Fibroblast of skin of right quadriceps (primary cell): ENCODE data around the gene PTH2.
A peak's percentile ranks its signal among the peaks of the same experiment; 100 is the strongest.
"Not testable (repeated sequence)": the region's sequence is repeated elsewhere in the genome, so short reads cannot be mapped to it uniquely, and the experiment has no call there.

Experiments used
- DNase-seq: peaks from one replicate; pipeline ENCODE4 v3.0.0-alpha.2; 2013

The PTH2 gene, protein sequence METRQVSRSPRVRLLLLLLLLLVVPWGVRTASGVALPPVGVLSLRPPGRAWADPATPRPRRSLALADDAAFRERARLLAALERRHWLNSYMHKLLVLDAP

DNA sequence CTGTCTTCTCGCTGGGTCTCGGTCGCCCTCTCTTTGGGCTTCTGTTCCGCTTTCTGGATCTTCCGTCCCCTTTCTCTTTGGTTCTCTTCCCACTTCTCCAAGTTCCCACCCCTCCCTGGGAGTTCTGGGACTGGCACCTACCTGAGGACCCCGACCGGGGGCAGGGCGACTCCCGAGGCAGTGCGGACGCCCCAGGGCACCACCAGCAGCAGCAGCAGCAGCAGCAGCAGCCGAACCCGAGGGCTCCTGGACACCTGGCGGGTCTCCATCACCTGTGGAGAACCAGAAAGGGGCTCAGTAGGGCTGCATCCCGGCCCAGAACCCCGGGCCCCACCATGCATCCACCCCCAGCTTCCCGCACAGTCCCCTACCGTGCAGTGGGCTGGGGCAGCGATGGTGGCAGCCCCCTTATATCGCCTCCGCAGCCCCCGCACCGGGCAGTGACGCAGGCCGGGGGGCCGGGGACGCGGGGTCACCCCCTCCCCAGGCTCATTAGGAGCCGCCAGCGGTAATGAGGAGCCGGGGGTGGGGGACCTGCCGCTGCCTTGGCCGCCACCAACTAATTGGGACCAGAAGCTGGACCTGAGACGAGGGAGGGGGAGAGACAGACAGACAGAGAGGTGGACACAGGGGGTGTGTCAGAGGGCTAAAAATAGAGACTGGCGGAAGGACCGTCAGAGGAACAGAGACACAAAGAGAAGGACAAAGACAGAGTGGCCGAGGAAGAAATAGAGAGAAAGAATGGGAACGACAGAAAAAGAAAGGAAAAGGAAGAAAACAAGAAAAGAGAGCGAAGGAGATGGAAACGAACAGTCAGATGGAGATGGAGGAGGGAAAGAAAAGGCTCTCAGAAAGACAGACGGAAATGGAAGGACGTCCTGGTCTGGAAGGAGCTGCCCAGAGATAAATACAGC lies at the start of gene PTH2:
TSS of gene PTH2 (minus strand) at position 371 of the 914 bp plus-strand sequence. CDS start at position 269, 102 bp downstream.
- no peak for DNase-seq

- no peak for DNase-seq
These were observed 49.7 kb upstream of the PTH2 start for GRCh38 chr19:49472936-49473335.

DNA sequence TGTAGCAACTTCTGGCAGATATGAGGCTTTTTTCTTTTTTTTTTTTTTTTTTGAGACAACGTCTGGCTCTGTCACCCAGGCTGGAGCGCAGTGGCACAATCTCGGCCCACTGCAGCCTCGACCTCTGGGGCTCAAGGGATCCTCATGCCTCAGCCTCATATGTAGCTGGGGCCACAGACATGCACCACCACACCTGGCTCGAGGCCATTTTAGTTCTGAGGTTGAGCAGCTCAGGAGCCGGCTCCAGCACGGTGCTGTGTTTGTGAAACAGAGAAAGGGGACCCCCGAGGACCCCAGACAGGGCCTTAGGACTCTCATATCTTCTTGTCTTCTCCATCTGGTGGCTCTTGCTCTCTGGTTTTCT lies 47.4 kb upstream of the PTH2 start:
- no peak for DNase-seq

- DNase-seq = no peak
These were observed 46.8 kb upstream of the PTH2 start for GRCh38 chr19:49469828-49470614.

- DNase-seq = peak; percentile 55
These were observed 45.7 kb upstream of the PTH2 start for GRCh38 chr19:49468746-49469447.

GRCh38 chr19:49468199-49468598 lies 45.0 kb upstream of the PTH2 start:
- DNase-seq = no peak

DNA sequence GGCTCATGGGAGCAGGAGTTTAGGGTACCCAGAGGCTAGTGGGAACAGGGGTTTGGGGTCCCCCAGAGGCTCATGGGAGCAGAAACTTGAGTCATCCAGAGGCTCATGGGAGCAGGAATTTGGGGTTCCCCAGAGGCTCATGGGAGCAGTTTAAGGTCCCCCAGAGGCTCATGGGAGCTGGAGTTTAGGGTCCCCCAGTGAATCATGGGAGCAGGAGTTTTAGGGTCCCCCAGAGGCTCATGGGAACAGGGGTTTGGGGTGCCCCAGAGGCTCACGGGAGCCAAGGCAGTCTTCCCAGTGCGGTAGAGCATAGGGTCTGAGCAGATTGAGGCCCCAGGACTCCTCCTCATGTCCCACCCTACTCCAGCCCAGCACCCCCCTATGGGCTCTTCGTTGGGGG lies 42.1 kb upstream of the PTH2 start:
- DNase-seq = no peak

GRCh38 chr19:49463960-49464740 lies 40.9 kb upstream of the PTH2 start:
- DNase-seq = no peak

DNA sequence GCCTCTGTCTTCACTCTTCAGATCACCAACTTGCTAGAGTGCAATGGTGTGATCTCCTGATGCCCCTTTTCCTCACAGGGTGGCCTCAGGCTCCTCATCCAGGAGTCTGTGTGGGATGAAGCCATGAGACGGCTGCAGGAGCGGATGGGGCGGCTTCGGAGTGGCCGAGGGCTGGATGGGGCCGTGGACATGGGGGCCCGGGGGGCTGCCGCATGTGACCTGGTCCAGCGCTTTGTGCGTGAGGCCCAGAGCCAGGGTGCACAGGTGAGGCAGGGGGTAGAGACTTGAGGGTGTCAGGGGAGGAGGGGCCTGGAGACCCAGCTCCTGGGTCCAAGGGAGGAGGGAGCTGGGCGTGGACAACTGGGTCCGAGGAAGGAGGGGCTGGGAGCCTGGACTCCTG lies 39.3 kb upstream of the PTH2 start:
- DNase-seq = no peak

GRCh38 chr19:49461656-49462055 lies 38.4 kb upstream of the PTH2 start:
- DNase-seq = no peak

DNA sequence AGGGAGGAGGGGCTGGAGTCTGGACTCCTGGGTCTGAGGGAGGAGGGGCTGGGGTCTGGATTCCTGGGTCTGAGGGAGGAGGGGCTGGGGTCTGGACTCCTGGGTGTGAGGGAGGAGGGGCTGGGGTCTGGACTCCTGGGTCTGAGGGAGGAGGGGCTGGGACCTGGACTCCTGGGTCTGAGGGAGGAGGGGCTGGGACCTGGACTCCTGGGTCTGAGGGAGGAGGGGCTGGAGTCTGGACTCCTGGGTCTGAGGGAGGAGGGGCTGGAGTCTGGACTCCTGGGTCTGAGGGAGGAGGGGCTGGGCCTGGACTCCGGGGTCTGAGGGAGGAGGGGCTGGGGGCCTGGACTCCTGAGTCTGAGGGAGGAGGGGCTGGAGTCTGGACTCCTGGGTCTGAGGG lies 37.9 kb upstream of the PTH2 start:
- not testable (repeated sequence) for DNase-seq

- DNase-seq = no peak
These were observed 36.1 kb upstream of the PTH2 start for GRCh38 chr19:49459388-49459787.

GRCh38 chr19:49458567-49458903 lies 35.3 kb upstream of the PTH2 start:
- no peak for DNase-seq

GRCh38 chr19:49456326-49456725 lies 33.1 kb upstream of the PTH2 start:
- DNase-seq = no peak

DNA sequence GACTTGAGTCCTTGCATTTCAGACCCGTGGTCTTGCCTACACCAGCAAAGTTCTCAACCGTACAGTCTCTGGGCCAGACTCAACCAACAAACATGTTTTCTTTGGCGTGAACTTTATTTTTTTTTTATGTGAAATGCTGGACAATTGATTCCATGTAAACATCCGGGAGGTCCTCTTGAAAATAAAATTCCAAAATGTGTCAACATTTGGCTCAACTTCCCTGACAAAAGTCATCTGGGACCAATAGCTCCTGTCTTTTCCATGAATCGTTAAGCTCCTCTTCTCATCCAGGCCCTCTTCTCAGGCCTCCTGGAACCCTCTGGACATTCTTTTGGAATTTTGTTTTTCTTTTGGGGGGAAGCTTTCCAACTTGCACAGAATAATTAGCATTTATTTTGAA lies 32.5 kb upstream of the PTH2 start:
- DNase-seq = no peak

DNA sequence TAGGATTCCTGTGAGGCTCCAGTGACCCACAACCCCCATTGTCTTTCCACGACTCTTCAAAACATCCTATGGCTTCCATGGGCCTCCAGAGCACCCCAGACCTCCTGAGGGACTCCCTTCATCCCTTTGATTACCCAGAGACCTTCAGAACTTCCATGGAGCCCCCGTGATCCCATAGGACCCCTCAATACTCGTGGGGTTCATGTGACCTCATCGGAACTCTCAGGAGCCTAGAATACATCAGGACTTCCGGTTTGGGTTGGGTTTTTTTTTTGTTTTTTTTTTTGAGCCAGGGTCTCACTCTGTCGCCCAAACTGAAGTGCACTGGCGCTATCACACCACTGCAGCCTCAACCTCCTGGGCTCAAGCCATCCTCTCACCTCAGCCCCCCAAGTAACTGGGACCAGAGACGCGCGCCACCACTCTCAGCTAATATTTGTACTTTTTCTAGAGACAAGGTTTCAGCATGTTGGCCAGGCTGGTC lies 30.6 kb upstream of the PTH2 start:
- DNase-seq = no peak

DNA sequence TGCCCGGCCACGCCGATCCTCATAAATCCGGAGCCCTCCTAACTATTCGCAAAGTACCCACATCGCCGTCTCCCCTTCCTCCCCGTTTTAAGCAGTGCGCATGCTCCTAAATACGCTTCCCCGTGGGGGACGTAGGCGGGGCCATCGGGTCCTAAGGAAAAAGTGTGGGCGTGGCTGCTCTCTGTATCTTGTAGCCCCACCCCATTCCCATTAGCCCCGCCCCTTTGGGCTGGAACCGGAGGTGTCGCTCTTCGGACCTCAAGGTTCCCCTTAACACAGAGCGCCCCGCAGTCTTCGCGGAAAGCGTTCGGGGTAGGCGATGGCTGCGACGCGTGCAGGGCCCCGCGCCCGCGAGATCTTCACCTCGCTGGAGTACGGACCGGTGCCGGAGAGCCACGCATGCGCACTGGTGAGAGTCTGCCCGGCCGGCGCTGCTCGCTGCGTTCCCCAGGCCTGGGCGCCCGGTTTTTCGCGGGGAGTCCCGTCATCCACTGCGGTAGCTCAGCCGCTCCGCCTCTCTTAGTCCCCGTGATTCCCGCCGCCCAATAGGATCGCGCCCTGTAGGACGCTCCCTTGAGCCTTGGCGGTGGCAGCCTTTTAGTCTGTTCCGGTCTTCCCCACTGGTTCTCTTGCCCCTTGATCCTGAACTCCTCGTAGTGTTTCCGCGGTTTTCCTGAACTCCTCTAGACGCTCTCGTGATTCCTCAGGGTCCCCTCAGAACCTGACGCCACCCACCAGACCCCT lies 29.9 kb upstream of the PTH2 start, which contains the start of gene ALDH16A1:
TSS of gene ALDH16A1 (plus strand) at position 213 of the 744 bp plus-strand sequence. CDS start at position 320, 107 bp downstream.
- DNase-seq = peak; percentile 98

DNA sequence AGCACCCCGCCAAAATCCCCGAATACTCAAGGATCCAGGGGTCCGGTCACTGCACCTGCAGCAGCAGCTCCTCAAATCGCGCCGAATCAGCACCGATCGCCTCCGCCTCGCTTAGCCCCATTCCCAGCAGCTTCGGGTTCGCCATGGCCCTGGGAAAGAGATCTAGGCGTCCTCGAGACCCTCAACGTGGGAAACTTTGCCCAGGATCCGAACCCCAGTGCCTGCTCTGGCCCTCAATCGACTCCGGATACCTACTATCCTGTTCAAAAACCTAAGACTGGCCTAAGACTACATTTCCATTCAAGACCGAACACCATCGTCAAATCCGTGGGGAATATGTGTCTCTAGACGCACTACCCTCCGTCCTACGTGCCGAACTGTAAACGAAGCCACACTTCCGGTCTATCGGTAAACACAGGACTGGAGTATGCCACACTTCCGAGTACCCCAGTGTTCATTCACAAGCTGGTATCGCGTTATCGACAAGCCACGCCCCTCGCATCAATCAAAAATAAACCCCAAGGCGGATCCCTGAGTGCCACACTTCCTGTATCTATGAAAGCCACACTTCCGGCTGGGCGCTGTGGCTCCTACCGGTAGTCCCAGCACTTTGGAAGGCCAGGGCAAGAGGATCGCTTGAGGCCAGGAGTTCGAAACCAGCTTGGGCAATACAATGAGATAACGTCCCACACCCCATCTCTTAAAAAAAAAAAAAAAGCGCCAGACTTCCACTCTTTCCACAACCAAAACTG lies 28.4 kb upstream of the PTH2 start, which contains the start of gene PIH1D1:
TSS of gene PIH1D1 (minus strand) at position 385 of the 752 bp plus-strand sequence. CDS start at position 145, 240 bp downstream.
- DNase-seq = peak; percentile 100

DNA sequence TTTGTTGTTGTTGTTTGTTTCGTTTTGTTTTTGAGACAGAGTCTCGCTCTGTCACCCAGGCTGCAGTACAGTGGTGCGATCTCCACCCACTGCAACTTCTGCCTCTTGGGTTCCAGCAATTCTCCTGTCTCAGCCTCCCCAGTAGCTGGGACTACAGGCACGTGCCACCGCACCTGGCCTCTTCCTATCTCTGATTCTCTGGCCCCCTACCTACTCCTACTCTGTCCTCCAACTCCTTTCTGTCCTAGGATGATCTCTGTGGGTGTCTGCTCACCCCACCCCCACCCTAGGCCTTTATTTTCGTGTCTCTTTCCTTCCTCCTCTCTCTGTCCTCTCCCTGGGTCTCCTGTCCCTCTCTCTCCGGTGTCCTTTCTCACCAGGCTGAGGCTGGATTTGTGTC lies 27.2 kb upstream of the PTH2 start:
- DNase-seq = no peak

DNA sequence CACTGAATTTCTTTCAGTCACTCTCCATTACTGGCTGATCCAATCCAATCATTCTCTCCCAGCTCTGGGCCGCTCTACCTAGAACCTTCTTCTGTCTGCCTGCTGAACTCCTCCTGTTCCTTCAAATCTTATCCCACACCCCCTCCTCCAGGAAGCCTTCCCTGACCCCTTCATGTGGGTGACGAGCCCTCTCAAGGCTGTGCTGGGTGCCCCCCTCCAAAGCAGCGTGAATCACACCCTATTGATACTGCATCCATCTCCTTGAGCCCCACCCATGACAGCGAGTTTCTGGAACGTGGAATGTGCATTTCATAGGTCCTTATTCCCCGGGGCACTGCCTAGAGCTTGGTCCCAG lies 25.2 kb upstream of the PTH2 start:
- no peak for DNase-seq
